AG09309 (cell line): ENCODE measurements around the gene HFE.
"Not testable (repeated sequence)": the region's sequence is repeated elsewhere in the genome, so short reads cannot be mapped to it uniquely, and the experiment has no call there.

Source experiments
- DNase-seq: peaks from one replicate; pipeline ENCODE4 v3.0.0-alpha.2; 2010; ENCODE audit warnings: low read depth
- H3K4me3 ChIP-seq: 2 replicates; pipeline ENCODE4 v1.5.1; 2011; ENCODE audit warnings: mild to moderate bottlenecking, low read depth, low read length, moderate library complexity; ENCODE audit not compliant: control insufficient read depth
- CTCF ChIP-seq: IDR thresholded peaks from 2 replicates; pipeline ENCODE4 v1.5.1; 2011; ENCODE audit warnings: mild to moderate bottlenecking, low read depth, low read length, inconsistent platforms; ENCODE audit not compliant: insufficient read depth, control insufficient read depth; ENCODE audit errors: missing control alignments

HFE gene

DNA sequence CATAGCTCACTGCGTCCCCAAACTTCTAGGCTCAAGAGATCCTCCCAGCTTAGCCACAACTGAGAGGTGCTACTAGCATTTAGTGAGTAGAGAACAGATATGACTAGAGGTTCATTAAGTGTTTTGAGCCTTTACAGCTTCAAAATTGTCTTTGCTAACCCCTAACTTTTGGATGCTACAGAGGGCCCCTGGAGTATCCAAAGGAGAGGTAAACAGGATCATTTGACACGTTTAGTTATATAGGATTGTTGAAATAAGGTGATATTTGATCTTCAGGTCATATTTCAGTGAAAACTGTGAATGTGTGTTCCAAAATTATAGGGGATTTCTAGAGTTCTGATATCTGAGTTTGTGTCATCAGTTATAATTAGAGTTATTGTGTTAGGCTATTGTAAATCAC, 19.2 kb upstream of the HFE start:
- TF ChIP-seq CTCF, result no peak
- H3K4me3 ChIP-seq, result no peak overlapping the region
- no peak for DNase-seq

GRCh38 chr6:26071135-26071534, 16.1 kb upstream of the HFE start:
- no peak for TF ChIP-seq CTCF
- no peak for DNase-seq
- H3K4me3 ChIP-seq, result no peak overlapping the region

DNA sequence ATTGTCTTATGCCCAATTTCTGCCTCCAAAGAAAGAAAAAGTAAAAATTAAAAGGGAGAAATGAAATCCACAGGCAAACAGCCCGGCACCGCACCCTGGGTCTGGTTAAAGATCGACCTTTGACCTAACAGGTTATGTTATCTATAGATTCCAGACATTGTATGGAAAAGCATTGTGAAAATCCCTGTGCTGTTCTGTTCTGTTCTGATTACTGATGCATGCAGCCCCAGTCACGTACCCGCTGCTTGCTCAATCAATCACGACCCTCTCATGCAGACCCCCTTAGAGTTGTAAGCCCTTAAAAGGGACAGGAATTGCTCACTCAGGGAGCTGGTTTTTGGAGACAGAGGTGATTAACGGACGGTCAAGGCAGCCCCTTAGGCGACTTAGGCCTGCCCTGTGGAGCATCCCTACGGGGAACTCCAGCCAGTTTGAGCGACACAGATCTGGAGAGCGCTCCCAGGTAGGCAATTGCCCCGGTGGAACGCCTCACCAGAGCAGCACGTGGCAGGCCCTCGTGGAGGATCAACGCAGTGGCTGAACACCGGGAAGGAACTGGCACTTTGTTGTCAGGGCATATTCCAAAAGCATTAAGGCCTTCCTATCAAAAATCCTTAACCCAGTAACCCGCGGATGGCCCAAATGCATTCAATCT, 12.0 kb upstream of the HFE start:
- no peak for TF ChIP-seq CTCF
- H3K4me3 ChIP-seq, result no peak overlapping the region
- no peak for DNase-seq

DNA sequence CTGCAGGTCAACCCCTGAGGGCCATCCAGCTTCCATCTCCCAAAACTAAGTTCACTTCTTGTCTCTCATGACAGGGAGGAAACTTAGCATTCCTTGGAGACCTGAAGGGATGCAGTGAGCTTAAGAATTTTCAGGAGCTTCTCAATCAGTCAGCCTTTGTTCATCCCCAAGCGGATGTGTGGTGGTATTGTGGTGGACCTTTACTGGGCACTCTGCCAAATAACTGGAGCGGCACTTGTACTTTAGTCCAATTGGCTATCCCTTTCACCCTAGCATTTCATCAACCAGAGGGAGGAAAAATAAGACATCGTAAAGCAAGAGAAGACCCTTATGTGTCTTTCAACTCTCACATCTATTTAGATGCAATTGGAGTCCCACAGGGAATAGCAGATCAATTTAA, 9.2 kb upstream of the HFE start:
- H3K4me3 ChIP-seq, DNase-seq: not testable (repeated sequence)

DNA sequence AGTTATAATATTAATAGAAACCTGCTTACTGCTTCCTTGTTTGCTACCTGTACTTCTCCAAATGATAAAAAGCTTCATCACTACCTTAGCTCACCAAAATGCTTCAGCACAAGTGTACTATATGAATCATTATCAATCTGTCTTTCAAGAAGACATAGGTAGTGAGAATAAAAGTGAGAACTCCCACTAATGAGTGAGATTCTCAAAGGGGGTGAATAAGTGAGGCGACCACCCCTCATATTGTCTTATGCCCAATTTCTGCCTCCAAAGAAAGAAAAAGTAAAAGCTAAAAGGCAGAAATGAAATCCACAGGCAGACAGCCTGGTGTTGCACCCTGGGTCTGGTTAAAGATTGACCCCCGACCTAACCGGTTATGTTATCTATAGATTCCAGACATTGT, 6.1 kb upstream of the HFE start:
- not testable (repeated sequence) for H3K4me3 ChIP-seq, DNase-seq

DNA sequence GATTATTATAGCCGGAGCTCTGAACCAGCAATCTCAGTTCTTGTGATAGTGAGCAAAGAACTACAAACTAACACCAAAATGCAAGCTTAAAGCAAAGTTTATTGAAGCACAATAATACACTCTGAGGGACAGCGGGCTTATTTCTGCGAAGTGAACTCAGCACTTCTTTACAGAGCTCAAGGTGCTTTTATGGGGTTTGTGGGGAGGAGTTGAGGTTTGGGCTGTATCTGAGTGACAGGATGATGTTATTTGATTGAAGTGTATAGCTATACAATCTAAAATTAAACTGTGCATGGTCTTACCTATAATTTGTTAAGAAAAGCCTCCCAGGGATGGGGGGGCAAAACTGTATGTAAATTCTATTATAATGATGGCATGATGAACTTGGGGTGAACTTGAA, 1.0 kb upstream of the HFE start:
- H3K4me3 ChIP-seq, result no peak overlapping the region
- DNase-seq, result no peak
- TF ChIP-seq CTCF, result no peak

- no peak overlapping the region; the same call in 1 of the 2 replicates for H3K4me3 ChIP-seq
- DNase-seq, result no peak
- TF ChIP-seq CTCF, result no peak
Measured at GRCh38 chr6:26088344-26088743, 1.1 kb downstream of the HFE start.

DNA sequence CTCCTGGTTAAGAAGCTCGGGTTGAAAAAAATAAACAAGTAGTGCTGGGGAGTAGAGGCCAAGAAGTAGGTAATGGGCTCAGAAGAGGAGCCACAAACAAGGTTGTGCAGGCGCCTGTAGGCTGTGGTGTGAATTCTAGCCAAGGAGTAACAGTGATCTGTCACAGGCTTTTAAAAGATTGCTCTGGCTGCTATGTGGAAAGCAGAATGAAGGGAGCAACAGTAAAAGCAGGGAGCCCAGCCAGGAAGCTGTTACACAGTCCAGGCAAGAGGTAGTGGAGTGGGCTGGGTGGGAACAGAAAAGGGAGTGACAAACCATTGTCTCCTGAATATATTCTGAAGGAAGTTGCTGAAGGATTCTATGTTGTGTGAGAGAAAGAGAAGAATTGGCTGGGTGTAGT, 2.0 kb downstream of the HFE start:
- no peak overlapping the region for H3K4me3 ChIP-seq
- no peak for TF ChIP-seq CTCF
- no peak for DNase-seq
